Stimulated activated CD8-positive, alpha-beta memory T cell treated with anti-CD3 and anti-CD28 coated beads, Interleukin-4, amount 100 ng/mL, for 4 hours (primary cell): ENCODE results near the gene TGFBR3.
"Not testable (repeated sequence)": the region's sequence is repeated elsewhere in the genome, so short reads cannot be mapped to it uniquely, and the experiment has no call there.

Source experiments
- DNase-seq, 2 donors: peaks; one replicate each; pipeline ENCODE4 v3.0.0-alpha.2; 2020; ENCODE audit warnings: low read depth in 2 of 2, low spot score in 1 of 2

The TGFBR3 gene

GRCh38 chr1:91697861-91698260 is 188.1 kb downstream of the TGFBR3 start:
- DNase-seq, result no peak

GRCh38 chr1:91697416-91697815 is 188.5 kb downstream of the TGFBR3 start:
- no peak for DNase-seq

- no peak for DNase-seq
Measured at GRCh38 chr1:91696321-91696720, 189.6 kb downstream of the TGFBR3 start.

- no peak for DNase-seq
Measured at GRCh38 chr1:91693557-91693956, 192.4 kb downstream of the TGFBR3 start.

- DNase-seq, result no peak
Measured at GRCh38 chr1:91691525-91691924, 194.4 kb downstream of the TGFBR3 start.

GRCh38 chr1:91689641-91690481 is 196.1 kb downstream of the TGFBR3 start:
- DNase-seq, result no peak

GRCh38 chr1:91687452-91687851 is 198.5 kb downstream of the TGFBR3 start:
- DNase-seq, result no peak

- no peak for DNase-seq
Measured at GRCh38 chr1:91685994-91686393, 200.0 kb downstream of the TGFBR3 start.

GRCh38 chr1:91684481-91685196 is 201.3 kb downstream of the TGFBR3 start:
- DNase-seq, result no peak

- no peak for DNase-seq
Measured at GRCh38 chr1:91683598-91683951, 202.4 kb downstream of the TGFBR3 start.

GRCh38 chr1:91682882-91683597 is 202.9 kb downstream of the TGFBR3 start:
- DNase-seq, result no peak

- no peak for DNase-seq
Measured at GRCh38 chr1:91680556-91681155, 205.3 kb downstream of the TGFBR3 start.

GRCh38 chr1:91679446-91679845 is 206.5 kb downstream of the TGFBR3 start:
- no peak for DNase-seq

GRCh38 chr1:91676030-91676429 is 209.9 kb downstream of the TGFBR3 start:
- no peak for DNase-seq

GRCh38 chr1:91674107-91674506 is 211.8 kb downstream of the TGFBR3 start:
- no peak for DNase-seq

GRCh38 chr1:91673613-91674012 is 212.3 kb downstream of the TGFBR3 start:
- DNase-seq, result no peak

- DNase-seq, result no peak
Measured at GRCh38 chr1:91672601-91673161, 213.3 kb downstream of the TGFBR3 start.

GRCh38 chr1:91670781-91671180 is 215.2 kb downstream of the TGFBR3 start:
- DNase-seq, result no peak

GRCh38 chr1:91669584-91670350 is 216.2 kb downstream of the TGFBR3 start:
- no peak for DNase-seq

- DNase-seq, result not testable (repeated sequence)
Measured at GRCh38 chr1:91666651-91667050, 219.3 kb downstream of the TGFBR3 start.
